HG03432 (cell line): ENCODE measurements around the gene ZBTB34.
A peak's percentile ranks its signal among the peaks of the same experiment; 100 is the strongest.
"Not testable (repeated sequence)": the region's sequence is repeated elsewhere in the genome, so short reads cannot be mapped to it uniquely, and the experiment has no call there.

Experiments
- ATAC-seq: cut with Tn5 transposase; IDR thresholded peaks from one replicate; pipeline ENCODE4 v1.9.1; 2021; ENCODE audit warnings: mild to moderate bottlenecking, moderate library complexity; ENCODE audit not compliant: unreplicated experiment

Gene ZBTB34, protein sequence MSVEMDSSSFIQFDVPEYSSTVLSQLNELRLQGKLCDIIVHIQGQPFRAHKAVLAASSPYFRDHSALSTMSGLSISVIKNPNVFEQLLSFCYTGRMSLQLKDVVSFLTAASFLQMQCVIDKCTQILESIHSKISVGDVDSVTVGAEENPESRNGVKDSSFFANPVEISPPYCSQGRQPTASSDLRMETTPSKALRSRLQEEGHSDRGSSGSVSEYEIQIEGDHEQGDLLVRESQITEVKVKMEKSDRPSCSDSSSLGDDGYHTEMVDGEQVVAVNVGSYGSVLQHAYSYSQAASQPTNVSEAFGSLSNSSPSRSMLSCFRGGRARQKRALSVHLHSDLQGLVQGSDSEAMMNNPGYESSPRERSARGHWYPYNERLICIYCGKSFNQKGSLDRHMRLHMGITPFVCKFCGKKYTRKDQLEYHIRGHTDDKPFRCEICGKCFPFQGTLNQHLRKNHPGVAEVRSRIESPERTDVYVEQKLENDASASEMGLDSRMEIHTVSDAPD

DNA sequence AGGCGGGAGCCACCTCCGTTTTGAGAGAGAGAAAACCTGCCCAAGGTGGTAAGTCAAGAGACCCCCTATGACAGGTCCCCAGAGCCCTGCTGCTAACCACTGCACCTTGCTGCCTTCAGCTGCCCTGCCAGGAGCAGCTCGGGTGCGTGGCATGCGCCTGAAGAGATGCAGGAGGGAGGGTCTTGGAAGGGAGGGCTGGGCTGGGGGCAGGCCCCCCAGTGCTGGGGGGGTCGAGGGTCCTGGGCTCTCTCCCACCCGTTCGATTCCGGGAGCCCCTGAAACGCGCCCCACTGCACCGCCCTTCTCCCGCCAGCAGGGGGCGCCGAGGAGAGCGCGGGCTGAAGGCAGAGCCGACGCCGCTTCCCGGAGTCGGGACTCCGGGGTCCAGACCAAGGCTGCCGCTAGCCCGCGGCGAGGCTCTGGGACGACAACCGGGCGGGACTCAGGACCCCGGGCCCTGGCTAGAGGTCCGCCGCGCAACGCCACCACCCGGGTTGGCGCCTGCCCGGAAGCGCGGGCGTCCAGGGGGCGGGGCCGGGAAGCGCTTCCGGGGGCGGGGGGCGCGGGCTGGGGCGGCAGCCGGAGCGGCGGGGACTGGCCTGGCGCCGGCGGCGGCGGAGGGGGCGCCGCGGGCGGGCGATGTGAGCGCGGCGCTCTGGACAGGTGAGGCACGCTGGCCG is at the start of gene ZBTB34:
Gene ZBTB34, plus strand, starts transcription at position 563 of the 680 bp plus-strand sequence. CDS start 18,761 bp downstream, outside the sequence.
- ATAC-seq, result peak; percentile 74

DNA sequence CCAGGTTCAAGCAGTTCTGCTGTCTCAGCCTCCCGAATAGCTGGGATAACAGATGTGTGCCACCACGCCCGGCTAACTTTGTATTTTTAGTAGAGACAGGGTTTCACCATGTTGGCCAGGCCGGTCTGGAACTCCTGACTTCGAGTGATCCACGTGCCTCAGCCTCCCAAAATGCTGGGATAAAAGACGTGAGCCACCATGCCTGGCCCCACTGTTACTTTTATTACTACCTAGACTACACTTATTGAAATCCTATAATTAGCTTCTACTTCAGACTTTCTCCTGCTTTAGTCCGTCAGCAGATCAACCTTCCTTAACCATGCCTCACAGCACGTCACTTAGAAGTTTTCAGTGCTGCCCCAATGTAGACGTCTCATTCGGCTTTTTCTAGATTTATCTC is 47.4 kb upstream of the ZBTB34 start:
- ATAC-seq, result no peak

DNA sequence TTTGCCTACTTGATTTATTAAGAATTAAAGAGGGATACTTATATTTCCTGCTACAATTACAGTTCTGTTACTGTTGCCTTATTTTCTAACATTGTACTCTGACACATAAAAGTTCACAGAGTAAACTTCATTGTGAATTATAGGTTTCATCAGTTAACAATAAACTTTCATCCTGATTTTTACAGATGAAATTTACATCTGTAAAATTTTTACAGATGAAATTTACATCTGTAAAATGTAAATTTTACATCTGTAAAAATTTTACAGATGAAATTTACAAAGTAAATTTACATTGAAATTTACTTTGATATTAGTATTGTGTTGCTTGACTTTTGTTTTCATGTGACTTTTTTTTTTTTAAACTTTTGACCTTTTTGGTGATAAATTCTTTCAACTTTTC is 46.3 kb upstream of the ZBTB34 start:
- ATAC-seq, result no peak

DNA sequence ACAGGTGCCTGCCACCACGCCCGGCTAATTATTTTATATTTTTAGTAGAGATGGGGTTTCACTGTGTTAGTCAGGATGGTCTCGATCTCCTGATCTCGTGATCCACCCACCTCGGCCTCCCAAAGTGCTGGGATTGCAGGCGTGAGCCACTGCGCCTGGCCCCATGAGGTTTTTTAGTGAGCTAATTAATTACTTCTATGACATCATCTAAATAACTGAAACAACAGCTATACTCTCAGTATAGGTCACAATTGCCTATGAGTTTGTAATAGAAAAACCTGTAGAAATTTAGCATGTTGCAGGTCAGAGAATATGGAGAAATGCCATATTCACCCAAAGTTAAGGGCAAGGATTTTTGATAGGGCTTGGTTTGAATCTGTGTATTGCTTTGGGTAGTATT is 42.8 kb upstream of the ZBTB34 start:
- ATAC-seq, result not testable (repeated sequence)

DNA sequence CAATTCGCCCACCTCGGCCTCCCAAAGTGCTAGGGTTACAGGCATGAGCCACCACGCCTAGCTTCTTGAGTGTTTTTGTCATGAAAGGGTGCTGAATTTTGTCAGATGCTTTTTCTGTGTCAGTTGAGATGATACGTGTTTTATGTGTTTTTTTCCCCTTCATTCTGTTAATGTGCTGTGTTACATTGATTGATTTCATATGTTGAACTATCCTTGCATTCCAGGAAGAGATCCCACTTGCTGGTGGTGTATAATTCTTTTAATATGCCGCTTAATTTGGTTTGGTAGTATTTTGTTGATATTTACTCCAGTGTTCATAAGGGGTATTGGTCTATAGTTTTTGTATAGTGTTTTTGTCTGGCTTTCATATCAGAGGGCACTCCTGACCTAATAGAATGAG is 42.0 kb upstream of the ZBTB34 start:
- no peak for ATAC-seq

DNA sequence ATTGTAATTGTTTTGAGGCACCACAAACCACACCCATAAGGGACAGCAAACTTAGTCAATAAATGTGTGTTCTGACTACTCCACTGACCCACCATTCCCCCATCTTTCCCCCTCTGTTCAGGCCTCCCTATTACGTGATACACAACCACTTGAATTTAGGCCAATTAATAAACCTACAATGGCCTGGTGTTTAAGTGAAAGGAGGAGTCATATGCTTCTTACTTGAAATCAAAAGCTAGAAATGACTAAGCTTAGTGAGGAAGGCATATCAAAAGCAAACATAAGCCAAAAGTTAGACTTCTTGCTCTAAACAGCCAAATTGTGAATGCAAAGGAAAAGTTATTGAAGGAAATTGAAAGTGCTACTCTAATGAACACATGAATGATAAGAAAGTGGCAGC is 41.0 kb upstream of the ZBTB34 start:
- no peak for ATAC-seq

DNA sequence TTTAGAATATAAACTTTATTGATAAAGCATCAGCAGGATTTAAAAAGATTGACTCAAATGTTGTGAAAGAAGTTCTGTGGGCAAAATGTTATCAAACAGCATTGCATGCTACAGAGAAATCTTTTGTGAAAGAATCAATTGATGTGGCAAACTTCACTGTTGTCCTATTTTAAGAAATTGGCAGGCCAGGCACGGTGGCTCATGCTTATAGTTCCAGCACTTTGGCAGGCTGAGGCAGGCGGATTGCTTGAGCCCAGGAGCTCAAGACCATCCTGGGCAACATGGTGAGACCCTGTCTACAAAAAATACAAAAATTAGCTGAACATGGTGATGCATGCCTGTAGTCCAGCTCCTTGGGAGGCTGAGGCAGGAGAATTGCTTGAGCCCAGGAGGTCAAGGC is 38.2 kb upstream of the ZBTB34 start:
- no peak for ATAC-seq

DNA sequence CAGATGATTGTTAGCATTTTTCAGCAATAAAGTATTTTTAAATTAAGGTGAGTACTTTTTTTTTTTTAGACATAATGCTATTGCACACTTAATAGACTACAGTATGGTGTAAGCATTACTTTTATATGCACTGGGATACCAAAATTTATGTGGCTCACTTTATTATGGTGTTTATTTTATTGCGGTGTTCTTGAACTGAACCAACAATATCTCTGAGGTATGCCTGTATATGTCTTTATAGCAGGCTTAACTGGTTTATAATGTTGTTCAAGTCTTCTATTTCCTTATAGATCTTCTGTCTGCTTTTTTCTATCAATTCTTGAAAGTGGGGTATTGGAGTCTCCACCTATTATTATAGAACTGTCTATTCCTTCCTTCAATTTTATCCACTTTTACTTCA is 37.6 kb upstream of the ZBTB34 start:
- ATAC-seq, result no peak

DNA sequence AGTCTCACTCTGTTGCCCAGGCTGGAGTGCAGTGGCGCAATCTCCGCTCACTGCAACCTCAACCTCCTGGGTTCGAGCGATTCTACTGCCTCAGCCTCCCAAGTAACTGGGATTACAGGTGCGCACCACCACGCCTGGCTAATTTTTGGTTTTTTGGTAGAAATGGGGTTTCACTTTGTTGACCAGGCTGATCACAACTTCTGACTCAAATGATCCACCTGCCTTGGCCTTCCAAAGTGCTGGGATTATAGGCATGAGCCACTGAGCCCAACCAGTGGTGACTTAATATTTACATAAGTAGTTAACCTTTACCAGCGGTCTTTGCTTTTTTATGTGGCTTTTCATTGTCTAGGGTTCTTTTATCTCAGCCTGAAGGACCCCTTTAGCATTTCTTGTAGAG is 36.4 kb upstream of the ZBTB34 start:
- ATAC-seq, result not testable (repeated sequence)

DNA sequence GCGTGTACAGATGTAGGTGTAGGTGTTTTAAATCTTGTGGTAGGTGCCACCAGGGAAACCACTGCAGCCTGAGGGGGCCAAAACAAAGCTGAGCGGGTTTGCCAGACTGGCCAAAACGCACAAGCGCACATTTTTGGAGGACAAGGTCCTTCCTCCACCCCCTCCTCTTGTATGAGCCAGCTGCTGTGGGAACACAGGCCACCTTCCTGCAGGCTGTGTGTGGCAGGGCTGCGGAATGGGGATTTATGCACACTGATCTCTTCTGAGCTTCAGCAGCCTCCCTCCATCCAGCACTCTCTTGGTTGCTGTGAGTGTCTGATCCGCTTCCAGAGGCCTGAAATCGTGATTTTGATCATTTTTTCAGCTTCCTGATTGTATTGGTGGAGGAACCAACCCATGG is 33.2 kb upstream of the ZBTB34 start:
- no peak for ATAC-seq

DNA sequence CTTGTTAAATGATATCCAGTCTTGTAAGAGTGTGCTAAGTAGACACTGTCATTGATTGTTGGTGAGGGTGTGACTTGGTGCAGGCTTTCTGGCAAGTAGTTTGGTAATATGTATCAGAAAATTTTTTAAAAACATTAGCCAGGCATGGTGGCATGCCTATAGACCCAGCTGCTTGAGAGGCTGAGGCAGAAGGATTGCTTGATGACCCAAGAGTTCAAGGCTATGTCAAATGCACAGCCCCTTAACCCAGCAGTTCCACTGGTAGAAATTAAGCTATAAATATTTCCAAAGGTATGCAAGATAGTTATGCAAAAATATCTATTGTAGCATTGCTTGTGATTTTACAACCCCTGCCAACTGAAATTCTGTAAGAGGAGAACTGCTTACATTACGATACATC is 31.4 kb upstream of the ZBTB34 start:
- ATAC-seq, result no peak

DNA sequence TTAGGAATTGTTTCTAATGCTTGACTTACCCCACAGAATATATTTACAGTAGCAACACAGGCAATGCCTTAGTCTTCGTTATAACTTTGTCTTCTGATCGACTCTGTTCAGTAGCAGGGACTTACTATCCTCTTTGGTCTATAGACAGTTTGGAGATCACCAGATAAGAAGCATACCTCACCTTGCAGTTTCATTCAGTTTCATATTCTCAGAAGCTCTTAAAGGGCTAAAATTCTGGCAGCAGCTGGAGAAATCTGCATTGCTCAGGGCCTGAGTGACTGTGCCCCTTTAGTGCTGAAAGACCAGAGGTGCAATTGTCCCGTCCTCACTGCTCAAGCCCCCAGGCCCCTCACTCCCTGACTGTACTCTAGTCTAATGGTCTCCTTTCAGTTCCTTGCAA is 29.6 kb upstream of the ZBTB34 start:
- no peak for ATAC-seq

DNA sequence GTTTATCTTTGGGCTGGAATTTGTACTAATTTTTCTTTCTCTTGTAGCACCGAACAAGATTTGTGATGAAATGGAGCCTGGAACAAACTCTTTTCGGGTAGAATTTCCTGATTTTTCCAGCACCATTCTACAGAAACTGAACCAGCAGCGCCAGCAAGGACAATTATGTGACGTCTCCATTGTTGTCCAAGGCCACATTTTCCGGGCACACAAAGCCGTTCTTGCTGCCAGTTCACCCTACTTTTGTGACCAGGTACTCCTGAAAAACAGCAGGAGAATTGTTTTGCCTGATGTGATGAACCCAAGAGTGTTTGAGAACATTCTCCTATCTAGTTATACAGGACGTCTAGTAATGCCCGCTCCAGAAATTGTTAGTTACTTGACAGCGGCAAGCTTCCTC is 28.0 kb upstream of the ZBTB34 start:
- no peak for ATAC-seq

DNA sequence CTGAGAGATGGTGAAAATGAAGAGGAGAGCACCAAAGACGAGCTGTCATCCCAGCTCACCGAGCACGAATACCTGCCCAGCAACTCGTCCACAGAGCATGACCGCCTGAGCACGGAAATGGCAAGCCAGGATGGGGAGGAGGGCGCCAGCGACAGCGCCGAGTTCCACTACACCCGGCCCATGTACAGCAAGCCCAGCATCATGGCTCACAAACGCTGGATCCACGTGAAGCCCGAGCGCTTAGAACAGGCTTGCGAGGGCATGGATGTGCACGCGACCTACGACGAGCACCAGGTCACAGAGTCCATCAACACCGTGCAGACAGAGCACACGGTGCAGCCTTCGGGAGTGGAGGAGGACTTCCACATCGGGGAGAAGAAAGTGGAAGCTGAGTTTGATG is 27.4 kb upstream of the ZBTB34 start:
- ATAC-seq, result no peak

DNA sequence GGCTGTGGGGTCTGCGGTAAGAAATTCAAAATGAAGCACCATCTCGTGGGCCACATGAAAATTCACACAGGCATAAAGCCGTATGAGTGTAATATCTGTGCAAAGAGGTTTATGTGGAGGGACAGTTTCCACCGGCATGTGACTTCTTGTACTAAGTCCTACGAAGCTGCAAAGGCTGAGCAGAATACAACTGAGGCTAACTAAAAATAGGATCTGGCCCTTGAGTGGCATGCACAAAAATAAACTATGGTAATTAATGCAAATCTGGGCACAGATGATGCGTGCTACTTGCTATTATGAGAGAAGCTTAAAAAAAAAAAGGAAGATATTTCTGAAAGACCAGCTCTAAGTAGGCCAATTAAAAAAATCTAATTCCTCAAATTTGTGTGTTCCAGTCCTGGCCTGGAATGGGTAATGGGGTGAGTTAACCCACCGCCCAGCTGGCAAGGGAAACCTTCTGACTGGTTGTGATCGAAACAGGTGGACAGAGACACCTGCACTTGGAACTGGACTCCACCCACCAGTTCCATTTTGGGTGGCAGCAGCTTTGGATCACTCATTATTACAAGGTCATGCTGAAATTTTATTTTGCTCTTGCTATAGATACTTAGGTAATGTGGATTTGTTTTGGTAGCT is 26.6 kb upstream of the ZBTB34 start:
- ATAC-seq, result no peak

DNA sequence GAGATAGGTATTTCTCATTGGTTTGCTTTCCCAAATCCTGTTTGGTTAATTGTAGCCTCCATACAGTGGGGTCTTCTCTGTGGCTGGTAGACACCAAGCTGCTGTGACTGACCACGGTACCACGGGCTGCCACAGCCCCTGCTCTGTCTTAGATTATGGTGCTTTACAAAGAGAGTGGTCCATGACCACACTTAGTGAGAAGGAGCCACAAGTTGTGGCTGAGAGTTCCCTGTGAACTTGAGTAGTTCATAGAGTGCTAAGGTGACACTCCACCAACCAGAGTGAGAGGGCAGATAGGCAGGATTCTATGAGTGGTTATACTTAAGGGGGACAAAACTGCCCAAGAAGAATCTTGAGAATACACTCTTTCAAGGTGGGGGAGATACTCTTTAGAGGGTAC is 25.8 kb upstream of the ZBTB34 start:
- ATAC-seq, result no peak

DNA sequence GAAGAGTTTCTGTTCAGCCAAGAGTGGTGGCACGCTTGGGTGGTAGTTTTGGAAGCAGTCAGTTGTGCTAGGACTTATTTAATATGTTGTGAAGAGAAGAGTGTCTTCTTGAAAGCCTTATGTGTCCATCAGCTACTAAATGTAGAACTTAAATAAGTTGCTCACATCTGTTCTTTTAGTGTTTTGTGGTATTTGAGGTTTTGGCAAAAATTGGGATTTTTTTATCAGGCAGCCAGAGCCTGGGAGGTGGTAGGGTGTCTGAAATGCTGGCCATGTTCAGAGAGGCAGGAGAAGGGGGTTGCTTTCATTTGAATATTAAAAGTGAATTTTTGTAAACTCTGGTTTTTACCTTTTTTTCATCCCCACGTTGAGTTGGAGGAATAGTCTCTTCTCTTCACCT is 24.2 kb upstream of the ZBTB34 start:
- no peak for ATAC-seq

DNA sequence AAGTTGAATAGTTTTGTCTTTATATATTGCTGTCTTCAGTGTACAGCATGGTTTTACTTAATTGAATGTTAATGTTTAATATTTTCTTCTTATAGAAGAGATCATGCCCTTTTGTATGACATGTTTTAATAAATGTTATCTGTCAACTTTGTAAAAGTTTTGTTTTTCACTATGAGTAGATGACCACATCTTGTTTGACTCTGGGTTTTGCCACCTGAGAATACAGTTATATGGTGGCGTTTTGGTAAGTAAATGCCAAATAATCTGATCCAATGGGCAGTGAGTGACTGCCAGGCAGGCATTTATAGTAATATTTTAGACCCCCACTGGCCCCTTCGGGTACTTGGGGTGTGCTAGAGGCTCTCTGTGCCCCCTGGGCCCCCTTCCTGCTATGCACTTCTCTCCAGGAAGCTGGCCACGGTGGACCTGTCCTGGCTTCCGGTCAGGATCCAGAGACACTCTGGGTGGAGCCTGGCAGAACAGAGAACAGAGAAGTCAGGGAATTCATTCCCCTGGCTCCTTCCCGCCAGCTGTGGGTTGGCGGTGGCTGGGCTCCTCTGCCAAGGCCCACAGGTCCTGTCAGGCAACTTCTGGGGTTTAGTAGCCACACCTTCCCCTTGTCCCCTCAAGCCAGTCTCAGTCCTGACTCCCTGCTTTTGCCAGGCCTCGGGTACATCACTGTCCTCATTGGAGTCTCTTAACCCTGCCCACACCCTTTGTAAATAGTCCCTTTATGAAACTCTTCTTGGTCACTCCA is 22.2 kb upstream of the ZBTB34 start:
- no peak for ATAC-seq

DNA sequence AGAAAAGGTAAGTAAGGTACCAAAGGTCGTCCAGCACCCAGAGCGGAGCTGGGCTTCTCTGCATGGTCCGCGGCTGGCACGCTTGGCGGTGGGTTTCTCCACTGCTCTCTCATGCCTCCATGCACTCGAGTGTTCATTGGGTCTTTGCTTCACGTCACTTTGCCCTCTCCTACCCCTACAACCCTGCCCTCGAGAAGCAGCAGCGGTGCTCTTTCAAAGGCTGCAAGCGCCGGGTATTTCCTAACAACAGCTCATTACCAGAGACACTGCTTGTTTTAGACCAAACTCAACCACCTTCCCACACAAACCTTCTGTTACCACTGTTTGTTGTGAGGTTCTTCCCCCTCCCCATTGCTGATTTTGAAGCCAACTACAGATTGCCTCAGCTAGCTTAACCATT is 21.5 kb upstream of the ZBTB34 start:
- peak; percentile 54 for ATAC-seq

DNA sequence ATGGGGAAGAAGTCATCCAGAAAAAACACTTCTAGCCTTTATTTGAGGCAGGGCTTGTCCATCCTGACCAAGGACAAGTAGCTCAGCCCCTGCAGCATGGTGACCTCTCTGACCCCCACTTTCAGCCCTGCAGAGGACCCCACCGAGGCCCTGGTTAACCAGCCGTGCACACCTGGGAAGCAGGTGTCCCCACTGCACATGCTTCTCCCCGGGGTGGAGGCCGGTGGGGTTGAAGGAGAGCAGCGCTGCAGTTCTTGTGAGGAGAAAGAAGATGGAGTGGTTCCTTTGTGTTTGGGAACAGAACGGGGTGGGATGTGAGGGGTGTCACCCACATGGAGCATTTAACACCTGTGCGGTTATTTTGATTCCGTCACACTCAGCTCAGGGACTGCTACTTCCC is 21.1 kb upstream of the ZBTB34 start:
- peak; percentile 20 for ATAC-seq

DNA sequence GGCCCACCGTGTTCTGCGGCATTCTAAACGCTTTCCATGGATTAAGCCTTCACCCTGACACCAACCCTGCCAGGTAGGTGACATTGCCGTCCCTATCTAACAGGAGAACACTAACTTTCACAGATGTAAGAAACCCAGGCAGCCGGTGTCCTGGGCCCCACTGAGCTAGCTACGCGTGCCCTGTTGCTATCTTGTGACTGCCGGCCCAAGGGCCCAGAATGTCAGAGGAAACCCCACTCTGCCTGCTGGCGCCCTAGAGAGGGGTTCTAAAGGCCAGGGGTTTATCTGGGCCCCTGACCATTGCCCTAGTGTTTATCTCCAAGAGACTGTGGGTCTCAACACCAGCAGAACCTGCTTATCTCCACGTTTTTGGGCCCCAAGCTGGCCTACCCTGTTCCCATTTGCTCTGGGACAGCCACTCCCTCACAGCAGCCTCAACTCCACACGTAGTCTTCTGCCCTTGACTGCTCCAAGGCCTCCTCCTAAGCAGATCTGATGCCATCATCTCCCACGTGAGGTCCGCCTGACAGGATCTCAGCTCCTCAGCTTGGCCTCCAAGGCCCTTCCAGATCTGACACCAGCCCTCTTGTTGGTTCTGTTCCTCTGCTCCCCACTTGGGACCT is 18.1 kb upstream of the ZBTB34 start:
- no peak for ATAC-seq
